Stimulated activated CD4-positive, alpha-beta T cell treated with anti-CD3 and anti-CD28 coated beads, Interleukin-12 subunit alpha, Interleukin-12 subunit beta, amount 100 ng/mL, for 48 hours (primary cell): ENCODE measurements around the gene TNNI3.
"Not testable (repeated sequence)": the region's sequence is repeated elsewhere in the genome, so short reads cannot be mapped to it uniquely, and the experiment has no call there.

Experiments
- DNase-seq, 3 donors: peaks; one replicate each; pipeline ENCODE4 v3.0.0-alpha.2; 2020; ENCODE audit warnings: low read depth in 2 of 3, low spot score in 1 of 3

Gene TNNI3

DNA sequence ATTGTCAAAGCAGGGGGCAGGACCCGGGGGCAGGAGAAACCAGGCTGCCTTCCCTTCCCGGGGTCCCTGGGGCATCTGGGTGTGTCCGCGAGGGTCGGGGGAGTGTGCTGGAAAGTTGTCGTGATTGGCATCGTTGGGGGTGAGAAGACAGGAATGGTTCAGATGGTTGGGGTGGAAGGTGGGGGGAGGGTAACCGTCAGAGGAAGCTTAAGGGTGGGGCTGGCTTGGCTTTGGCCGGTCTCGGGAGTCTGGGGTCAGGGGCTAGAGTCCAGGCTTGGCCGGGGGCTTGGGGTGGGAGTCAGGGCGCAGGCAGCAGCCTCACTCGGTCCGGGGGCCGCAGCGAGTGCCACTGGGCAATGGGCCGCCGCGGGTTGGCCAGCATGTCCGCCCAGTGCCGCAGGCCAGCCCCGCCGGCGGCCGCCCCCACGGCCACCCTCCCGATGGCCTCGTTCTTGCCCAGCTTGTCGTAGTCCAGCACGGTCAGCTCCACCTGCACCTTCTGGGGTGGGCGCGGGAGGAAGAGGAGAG lies 15.7 kb upstream of the TNNI3 start:
- DNase-seq = no peak

DNA sequence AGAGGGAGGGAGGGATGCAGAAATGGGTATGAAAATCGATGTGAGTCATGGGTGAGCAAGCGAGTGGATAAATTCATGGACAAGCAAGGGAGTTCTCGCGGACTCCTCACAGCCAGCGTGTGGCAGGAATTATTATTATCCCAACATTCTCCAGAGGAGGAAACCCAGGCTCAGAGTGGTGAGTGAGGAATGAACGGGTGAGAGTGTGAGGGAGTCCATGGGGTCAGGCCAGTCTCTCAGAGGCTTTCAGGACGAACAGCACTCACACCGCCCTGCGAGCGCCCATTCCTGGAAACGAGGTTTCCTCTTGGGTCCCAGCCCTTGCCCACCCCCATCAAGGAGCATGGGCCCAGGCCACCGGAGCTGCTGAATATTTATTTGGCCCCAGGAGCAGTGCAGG lies 15.2 kb upstream of the TNNI3 start:
- DNase-seq = no peak

DNA sequence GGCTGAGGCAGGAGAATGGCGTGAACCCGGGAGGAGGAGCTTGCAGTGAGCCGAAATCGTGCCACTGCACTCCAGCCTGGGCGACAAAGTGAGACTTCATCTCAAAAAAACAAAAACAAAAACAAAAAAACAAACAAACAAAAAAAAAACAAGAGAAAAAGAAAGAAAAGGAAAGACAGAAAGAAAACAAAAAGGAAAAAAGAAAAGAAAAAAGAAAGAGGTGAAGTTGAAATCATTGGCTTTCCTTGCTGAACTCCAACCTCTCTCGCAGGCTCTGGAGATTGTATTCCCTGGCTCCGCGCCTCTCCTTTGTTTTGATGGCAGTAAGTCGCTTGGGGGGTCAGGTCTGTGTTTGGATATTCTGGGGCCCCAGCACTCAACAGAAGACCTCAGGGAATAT lies 14.8 kb upstream of the TNNI3 start:
- not testable (repeated sequence) for DNase-seq

DNA sequence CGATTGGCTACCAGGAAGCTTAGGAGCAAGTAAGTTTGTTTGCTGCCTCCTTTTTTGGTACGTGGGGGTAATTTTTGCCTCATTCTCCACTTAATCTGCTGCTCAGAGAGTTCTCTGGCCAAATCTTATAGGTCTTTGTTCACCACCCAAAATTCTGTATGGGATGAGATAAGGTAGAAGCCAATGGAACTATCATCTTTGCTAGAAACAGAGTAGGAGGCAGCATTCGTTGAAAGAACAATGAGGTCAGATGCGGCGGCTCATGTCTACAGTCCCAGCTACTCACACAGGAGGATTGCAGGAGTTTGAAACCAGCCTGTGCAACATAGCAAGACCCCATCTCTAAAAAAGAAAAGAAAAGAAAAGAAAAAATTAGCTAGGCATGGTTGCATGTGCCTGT lies 13.9 kb upstream of the TNNI3 start:
- DNase-seq = no peak

DNA sequence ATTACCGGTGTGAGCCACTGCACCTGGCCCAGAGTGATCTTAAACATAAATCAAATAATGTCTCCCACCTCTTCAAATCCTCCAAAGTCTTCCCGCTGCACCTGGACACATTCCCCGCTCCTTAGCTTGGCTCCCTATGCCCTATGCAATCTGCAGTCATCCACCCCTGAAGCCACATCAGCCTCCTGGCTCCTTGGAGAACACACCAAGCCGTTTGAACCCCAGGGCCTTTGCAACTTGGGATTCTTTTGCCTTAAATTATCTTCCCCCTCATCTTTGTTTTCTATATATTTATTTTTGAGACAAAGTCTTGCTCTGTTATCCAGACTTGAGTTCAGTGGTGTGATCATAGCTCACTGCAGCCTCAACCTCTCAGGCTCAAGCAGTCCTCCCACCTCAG lies 11.6 kb upstream of the TNNI3 start:
- no peak for DNase-seq

DNA sequence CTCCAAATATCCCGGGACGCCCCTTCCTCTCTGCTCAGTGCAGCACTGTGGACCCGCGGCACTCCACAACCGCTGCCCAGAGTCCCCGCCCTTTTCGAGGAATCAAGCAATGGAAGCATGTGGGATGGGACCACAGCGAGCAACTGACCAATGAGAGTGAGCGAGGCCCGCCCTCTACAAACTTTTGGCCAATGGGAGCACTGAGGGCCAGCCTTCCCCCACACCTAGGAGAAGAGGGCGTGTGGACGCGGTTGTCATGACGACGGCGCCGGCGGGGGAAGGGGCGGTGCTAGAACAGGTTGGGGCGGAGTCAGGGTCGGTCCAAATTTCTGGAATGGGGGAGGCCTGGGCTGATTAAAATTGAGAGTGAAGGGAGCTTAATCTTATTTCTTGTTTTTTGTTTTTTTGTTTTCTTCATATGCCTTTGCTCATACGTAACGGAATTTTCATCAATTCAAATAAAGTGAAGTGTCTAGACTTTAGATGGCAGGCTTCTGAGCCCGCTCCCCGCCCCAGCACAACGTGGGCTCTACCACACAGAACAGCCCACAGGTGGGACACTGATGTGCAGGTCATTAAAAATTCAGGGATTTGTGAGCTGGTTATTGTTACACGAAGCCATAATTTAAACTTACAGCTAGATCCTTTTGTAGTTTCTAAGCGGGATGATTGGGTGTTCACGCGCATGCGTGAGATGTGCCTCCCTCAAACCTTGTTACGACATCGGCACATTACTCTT lies 9.2 kb upstream of the TNNI3 start, which contains the start of gene DNAAF3:
TSS of gene DNAAF3 (minus strand) at position 84 of the 739 bp plus-strand sequence. CDS start 200 bp downstream, outside the sequence.
- DNase-seq = peak; percentile 66 to 88 (median 72)

DNA sequence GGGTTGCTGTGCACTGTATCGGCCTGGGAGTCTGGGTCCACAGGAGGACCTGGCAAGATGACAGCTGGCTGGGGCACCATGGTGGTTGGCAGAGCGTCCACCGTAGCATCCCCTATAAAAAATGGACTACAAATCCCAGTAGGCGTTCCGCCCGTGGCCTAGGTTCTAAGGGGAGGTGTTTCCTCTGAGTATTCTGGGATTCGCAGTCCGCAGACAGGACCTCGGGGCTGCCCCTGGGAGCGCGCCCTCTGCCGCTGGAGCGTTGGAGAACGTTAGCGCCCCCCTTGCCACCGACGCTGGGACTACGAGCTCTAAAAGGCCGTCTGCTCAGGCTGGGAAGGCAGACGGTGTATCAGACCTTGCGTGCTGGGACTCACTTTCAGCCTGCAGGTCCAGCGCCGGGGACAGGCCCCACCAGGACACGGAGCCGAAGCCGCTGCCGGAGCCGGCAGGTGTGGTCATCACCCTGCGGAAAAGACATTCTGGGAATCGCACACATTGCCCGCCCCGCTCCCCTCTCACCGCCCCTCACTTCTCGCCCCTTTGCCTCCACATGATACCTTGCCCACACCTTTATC lies 8.5 kb upstream of the TNNI3 start:
- DNase-seq = peak in 1 of 3 donors; percentile 44

DNA sequence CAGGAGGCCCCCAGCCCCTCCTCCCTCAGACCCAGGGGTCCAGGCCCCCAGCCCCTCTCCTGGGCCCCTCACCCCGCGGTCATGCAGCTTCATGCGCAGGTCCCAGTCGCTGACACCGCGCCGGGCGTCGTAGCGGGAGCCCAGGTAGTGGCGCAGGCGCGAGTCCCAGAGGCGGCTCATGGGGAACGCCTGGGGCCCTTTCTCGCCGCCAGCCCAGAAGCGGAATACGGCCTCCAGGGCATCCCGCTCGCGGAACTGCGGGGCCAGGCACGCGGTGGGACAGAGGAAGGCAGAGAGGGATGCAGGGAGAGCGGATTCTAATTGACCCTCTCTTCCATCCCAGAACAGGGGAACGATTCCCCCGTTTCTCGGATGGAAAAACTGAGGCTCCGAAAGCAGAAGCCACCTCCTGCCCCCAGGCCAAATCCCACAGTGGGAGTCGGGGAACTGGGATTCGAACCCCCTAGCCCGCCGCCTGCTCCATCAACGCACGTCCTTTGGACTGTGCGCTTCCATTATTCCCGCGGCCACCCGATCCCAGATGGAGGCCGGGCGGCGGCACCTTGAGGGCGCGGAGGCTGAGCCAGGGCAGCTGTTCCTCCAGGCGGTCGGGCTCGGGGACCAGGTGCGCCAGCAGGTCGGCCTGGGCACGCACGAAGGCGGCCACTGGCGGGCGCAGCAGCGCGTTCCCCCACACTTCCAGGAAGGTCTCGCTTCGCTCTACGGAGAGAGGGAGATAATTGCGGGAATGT lies 4.2 kb upstream of the TNNI3 start:
- no peak for DNase-seq

DNA sequence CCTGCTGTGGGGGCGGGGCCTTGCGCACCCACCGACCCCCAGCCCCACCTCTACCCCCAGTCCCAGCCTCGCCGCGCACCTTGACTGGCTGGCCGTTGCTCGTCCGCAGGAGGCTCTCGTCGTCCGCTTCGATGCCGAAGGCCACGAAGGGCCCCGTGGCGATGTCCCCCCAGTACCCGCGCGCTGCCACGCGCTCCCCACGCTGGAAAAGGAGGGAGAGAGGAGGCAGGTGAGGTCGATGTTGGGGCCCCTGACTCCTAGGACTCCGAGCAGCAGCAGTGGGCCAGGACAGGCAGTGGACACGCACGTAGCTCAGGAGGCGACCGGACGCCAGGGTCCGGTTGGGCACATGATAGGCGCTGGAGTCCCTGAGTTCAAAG lies 3.4 kb upstream of the TNNI3 start:
- DNase-seq = no peak

DNA sequence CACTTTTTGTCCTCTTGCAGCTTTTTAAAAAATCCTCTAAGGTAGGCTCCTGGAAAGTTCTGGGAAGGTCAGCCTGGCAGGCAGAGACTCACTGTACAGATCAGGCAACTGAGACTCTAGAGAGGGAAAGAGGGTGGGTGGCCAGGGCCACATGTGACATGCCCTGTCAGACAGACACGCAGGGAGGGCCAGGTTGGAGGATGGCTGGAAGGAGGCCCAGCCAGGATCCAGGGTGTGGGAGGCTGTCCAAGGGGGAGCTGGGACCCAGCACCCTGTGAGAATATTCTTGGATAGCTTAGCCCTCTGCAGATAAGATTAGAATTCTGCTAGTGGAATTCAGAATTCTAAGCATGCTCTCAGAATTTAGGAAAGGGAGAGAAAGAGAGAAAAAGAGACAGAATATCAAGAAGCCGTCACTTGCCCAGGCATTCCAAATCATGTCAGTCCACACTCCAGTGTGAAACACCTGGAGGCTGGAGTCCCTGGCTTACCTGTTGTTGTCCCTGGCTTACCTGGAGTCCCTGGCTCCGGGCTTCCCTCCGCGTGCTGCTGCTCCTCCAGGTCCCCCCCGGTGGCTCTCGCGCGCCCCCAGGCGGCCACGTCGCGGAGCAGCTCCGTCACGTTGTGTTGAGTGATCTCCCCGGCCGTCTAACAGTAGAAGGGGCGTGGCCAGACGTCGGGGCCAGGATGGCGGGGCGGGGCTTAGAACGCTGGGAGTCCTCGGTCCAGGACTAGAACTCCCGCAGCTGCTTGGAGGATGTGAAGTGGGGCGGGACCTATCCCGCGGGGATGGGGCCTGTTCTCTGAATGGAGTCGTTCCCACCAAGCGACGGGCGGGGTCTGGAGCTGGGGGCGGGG lies 2.8 kb upstream of the TNNI3 start:
- DNase-seq = peak; percentile 87 to 90 (median 88)

DNA sequence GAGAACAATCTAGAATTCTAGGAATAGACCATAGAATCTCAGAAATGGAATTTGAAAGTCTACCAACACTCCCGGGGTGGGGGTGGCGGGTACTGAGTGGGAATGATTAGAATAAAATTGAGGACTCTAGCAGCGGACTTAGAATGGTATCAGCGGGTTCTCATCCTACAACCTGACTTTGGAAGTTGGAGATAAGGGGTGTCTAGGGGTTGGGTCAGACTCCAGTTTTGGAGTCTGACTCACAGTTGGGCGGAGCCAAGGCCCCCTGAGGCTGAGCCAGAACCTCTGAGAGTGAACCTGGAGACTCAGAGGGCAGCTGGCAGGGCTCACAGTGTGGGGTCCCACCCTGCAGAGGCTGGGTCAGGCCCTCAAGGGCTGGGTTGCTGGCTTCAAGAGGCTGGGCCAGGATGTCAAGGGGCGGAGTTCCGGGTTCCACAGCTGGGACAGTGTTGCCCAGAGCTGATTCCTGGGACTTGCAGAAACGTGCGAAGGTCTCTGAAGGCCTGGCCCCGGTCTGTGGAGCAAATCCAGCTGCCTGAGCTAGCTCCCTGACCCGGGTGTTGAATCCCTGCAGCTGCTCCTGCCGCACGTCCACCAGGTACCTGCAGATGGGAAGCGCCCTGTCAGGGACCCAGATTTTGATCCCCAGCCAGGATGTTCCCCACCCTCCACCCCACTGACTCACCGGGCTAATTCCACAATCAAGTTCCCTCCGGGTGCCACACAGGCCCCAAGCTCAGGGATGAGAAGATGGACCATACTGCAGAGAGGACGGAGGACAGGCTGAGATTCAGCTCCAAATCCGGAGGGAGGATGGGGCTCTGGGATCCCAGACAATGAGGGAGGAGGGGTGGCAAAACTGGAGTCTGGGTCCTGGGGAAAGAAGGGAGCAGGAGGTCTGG lies 1.6 kb upstream of the TNNI3 start:
- no peak for DNase-seq

DNA sequence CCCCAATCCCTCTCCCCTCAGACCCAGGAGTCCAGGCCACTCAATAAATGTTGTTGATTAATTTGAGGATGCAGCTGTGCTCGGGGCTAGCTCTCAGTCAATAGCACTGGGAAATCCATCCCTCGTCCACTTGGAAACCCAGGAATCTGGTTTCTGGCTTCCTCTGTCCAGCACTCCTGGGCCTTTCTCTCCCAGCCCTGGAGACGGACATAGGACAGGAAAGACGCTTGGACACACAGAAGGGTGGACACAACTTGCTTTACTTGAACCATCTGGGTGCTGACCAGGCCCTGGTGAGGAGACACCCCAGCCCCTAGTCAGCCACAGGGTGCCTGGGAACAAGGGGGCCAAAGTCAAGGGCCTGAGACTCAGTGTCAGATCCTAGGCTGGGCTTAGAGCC lies 891 bp upstream of the TNNI3 start:
- DNase-seq = no peak

DNA sequence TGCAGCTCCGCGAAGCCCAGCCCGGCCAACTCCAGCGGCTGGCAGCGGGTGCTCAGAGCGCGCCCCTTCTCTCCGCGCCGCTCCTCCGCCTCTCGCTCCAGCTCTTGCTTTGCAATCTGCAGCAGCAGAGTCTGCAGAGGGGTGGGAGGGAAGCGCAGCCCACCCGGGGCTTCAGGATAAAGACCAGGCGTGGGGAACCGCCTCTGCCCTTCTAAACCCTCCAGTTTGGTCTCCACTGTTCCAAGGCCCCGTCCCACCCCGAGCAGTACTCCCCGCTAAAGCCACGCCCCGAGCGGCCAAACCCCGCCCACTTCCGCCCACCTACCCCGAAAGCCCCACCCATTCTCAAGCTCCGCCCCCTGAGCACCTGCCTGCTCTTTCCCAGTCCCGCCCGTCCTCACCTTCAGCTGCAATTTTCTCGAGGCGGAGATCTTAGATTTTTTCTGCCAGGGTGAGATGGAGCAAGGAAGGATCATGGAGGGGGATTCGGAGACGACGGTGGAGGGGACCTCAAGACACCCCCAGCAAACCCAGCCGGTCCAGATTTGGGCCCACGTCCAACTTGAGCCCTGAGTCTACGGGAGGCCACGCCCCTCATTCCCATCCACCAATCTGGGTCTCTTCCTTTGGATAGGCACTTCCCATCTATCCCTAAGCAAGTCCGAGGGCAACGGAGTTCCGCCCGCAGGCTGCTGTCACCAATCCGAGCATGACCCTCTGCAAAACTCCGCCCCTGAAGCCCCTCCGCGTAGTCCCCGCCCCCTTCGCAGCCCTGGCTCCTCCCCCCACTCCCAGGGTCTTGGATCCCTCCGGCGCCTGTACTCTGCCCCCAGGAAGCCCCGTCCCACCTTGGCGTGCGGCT lies 1.1 kb downstream of the TNNI3 start:
- DNase-seq = peak in 1 of 3 donors; percentile 51

DNA sequence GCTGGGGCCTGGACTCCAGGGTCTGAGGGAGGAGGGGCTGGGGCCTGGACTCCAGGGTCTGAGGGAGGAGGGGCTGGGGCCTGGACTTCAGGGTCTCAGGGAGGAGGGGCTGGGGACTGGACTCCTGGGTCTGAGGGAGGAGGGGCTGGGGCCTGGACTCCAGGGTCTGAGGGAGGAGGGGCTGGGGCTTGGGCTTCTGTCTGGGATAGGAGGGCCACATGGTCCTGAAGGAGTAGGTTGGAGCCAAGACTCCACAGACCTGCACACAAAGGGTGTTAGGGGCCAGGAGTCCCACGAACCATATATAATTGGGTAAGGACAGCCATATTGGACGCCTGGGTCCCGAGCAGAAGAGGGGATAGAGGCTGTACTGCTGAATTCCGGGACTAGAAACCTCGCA lies 1.7 kb downstream of the TNNI3 start:
- not testable (repeated sequence) for DNase-seq

DNA sequence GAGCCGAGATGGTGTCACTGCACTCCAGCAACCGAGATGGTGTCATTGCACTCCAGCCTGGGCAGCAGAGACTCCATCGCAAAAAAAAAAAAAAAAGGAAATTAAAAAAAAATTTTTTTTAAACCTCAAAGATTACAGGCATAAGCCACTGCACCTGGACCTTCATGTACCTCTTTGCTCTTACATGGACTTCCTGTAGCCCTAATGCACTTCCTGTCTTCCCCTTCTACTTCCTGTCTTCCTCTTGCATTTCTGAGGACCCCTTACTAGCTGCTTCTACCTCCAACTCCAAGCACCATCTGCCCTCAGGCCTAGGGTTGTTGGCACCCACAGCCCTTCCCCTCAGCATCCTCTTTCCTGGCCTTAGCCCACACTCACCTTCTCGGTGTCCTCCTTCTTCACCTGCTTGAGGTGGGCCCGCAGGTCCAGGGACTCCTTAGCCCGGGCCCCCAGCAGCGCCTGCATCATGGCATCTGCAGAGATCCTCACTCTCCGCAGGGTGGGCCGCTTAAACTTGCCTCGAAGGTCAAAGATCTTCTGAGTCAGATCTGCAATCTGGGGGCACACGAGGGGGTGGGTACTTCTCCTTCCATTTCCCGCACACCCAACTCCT lies 3.8 kb downstream of the TNNI3 start:
- no peak for DNase-seq

DNA sequence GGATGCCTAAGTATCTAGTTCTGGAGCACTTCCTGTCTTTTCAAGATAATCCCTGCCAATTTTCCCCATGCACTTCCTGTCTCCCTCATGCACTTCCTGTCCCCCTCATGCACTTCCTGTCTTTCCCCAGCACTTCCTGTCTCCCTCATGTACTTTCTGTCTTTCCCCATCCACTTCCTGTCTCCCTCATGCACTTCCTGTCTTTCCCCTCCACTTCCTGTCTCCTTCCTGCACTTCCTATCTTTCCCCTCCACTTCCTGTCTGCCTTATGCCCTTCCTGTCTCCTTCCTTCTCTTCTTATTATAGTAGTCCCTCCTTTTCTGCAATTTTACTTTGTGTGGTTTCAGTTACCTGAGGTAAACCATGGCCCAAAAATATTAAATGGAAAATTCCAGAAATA lies 5.5 kb downstream of the TNNI3 start:
- DNase-seq = no peak

DNA sequence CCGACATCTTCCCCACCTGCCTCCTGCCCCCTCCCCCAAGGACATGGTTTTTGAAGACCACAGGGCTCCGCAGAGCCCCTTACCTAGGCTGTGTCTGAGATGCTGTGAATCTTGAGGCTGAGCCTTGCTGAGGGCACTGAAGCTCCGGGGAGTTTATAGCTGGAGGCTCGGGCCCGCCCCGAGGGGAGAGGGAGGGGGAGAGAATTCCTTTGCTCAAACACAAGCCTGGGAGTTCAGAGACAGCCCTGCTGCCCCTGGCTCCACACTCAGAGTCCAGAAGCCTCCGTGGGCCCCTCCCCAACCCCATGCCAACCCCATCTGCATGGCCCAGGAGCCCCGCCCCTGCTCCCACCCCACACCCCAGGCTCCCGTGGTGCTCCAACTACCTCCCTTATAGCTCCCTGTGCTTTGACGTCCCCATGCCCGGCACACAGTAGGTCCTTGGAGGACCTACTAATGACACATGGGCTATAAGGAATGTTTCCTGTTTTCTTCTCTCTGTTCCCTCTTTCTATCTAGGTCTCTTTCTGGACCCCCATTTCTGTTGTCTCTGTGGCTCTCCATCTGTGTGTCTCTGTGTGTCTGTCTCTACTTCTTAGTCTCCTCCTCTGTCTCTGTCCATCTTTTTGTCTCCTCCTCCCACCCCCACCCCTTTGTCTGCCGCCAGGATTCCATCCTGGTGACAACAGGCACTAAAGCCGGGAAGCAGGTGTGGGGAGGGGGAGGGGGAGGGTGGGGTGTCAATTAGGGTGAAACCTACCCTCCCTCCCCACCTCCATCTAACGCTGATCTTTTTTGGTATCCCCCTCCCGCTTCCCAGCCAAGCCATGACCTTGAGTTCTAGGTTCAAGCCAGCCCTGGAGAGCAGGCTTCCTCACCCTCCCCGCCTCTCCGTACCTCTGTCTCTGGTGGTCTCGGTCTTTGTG lies 8.2 kb downstream of the TNNI3 start, which contains the start of gene TNNT1:
TSS of gene TNNT1 (minus strand) at position 129 of the 926 bp plus-strand sequence. CDS start 2,049 bp downstream, outside the sequence.
- no peak for DNase-seq
